Neural cell (in vitro differentiated cells): Measurements from ENCODE around the gene TRIM46. TPM values are rescaled to one million over a fixed set of nuclear protein-coding genes. Genes with fewer than 3 reads are reported as not detected.
A peak's percentile ranks its signal among the peaks of the same experiment; 100 is the strongest.

Experiments used
- H2AFZ ChIP-seq: fragments of 200-600, 300-800 bp; sonication (generic), shearing (Covaris generic); 2 replicates; pipeline ENCODE4 v1.6.0; 2014; ENCODE audit warnings: low read depth, mild to moderate bottlenecking, antibody characterized with exemption, low read length, moderate library complexity
- H3F3A ChIP-seq: fragments of 200-600 bp; shearing (Covaris generic); 2 replicates; pipeline ENCODE4 v1.6.1; 2016; ENCODE audit warnings: mild to moderate bottlenecking, moderate library complexity, mixed read lengths, antibody characterized with exemption, low read length; ENCODE audit not compliant: insufficient read depth, poor library complexity, severe bottlenecking
- H3K27ac ChIP-seq: fragments of 200-600, 300-800 bp; sonication (generic), shearing (Covaris generic); 2 replicates; pipeline ENCODE4 v1.5.1; 2014; ENCODE audit warnings: mild to moderate bottlenecking, low read length, moderate library complexity
- H3K27me3 ChIP-seq: fragments of 300-800, 200-600 bp; sonication (generic), shearing (Covaris generic); 2 replicates; pipeline ENCODE4 v1.6.0; 2014; ENCODE audit warnings: mild to moderate bottlenecking, low read depth, low read length, moderate library complexity; ENCODE audit not compliant: insufficient read depth
- H3K36me3 ChIP-seq: fragments of 300-800, 200-600 bp; sonication (generic), shearing (Covaris generic); 2 replicates; pipeline ENCODE4 v1.5.1; 2014; ENCODE audit warnings: mild to moderate bottlenecking, antibody characterized with exemption, low read length, moderate library complexity; ENCODE audit not compliant: insufficient read depth
- H3K4me2 ChIP-seq: fragments of 300-800, 200-600 bp; sonication (generic), shearing (Covaris generic); 2 replicates; pipeline ENCODE4 v1.6.0; 2014; ENCODE audit warnings: mild to moderate bottlenecking, low read length
- H3K4me3 ChIP-seq: fragments of 300-800, 200-600 bp; sonication (generic), shearing (Covaris generic); 2 replicates; pipeline ENCODE4 v1.5.1; 2014; ENCODE audit warnings: mild to moderate bottlenecking, low read length, moderate library complexity
- H3K79me2 ChIP-seq: fragments of 200-600 bp; shearing (Covaris generic); replicated peaks from 2 replicates; pipeline ENCODE4 v1.6.0; 2014; ENCODE audit warnings: mild to moderate bottlenecking, low read length, moderate library complexity; ENCODE audit not compliant: insufficient read depth
- H3K9ac ChIP-seq: fragments of 300-800, 200-600 bp; sonication (generic), shearing (Covaris generic); 2 replicates; pipeline ENCODE4 v1.6.1; 2016; ENCODE audit warnings: mild to moderate bottlenecking, low read length, mixed read lengths
- H3K9me2 ChIP-seq: fragments of 200-600 bp; shearing (Covaris generic); 2 replicates; pipeline ENCODE4 v1.6.1; 2016; ENCODE audit warnings: mild to moderate bottlenecking, low read length, mixed read lengths; ENCODE audit not compliant: insufficient read depth
- H3K9me3 ChIP-seq: fragments of 200-600, 300-800 bp; sonication (generic), shearing (Covaris generic); 2 replicates; pipeline ENCODE4 v1.6.1; 2016; ENCODE audit warnings: mild to moderate bottlenecking, mixed run types, low read length, moderate library complexity, mixed read lengths
- H4K20me1 ChIP-seq: fragments of 200-600 bp; shearing (Covaris generic); 2 replicates; pipeline ENCODE4 v1.6.1; 2016; ENCODE audit warnings: mild to moderate bottlenecking, mixed run types; ENCODE audit not compliant: insufficient read depth
- EZH2 ChIP-seq: fragments of 200-600, 300-800 bp; shearing (Covaris generic), sonication (generic); IDR thresholded peaks from 2 replicates; pipeline ENCODE4 v1.6.1; 2014; ENCODE audit warnings: antibody characterized with exemption, low read length, borderline replicate concordance, mild to moderate bottlenecking; ENCODE audit not compliant: insufficient read depth, poor library complexity, severe bottlenecking
- MXI1 ChIP-seq: fragments of 450-650 bp; conservative IDR thresholded peaks from 2 replicates; pipeline ENCODE4 v1.6.1; 2014; ENCODE audit warnings: antibody characterized with exemption, mild to moderate bottlenecking; ENCODE audit not compliant: poor library complexity, severe bottlenecking
- RAD21 ChIP-seq: fragments of 450-650 bp; conservative IDR thresholded peaks from 2 replicates; pipeline ENCODE4 v1.6.1; 2014; ENCODE audit warnings: antibody characterized with exemption, mild to moderate bottlenecking, moderate library complexity
- SMC3 ChIP-seq: fragments of 450-650 bp; conservative IDR thresholded peaks from 2 replicates; pipeline ENCODE4 v1.6.1; 2014; ENCODE audit warnings: antibody characterized with exemption, mild to moderate bottlenecking, moderate library complexity; ENCODE audit not compliant: poor library complexity
- TAF1 ChIP-seq: IDR thresholded peaks from 2 replicates; pipeline ENCODE4 v1.6.1; 2012; ENCODE audit warnings: low read depth
- polyA plus RNA-seq: library from polyadenylated mRNA; depleted of rRNA; stranded (reverse); fragments of >200 nt; gene quantifications from 2 replicates; pipeline ENCODE4 v1.2.3, GENCODE V29; 2014
- TF ChIP-seq, protein P1 (sequence below): fragments of 450-650 bp; IDR thresholded peaks from 2 replicates; pipeline ENCODE4 v1.5.1; 2014; ENCODE audit warnings: antibody characterized with exemption, mild to moderate bottlenecking, moderate library complexity; ENCODE audit not compliant: poor library complexity, severe bottlenecking

The TRIM46 gene
- polyA plus RNA-seq, 1 donor from 2014 or later, result 31.5 TPM

DNA sequence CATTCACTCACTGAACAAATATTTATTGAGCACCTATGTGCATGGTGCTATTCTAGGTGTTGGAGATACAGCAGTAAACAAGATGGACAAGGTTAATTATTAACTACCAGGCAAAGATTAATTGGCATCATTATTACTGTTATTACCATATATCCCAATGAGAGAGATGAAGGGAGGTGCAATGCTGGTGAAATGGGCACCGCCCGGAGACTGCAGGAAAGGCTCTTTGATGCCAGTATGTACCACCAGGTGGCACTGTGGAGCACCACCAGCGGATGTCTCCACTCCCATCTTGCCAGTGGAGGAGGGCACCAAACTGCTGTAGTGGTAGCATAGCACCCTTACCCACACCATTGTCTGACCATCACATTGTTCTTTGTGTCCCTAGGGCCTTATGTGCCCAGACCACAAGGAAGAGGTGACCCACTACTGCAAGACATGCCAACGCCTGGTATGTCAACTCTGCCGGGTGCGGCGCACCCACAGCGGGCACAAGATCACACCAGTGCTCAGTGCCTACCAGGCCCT is 3.0 kb downstream of the TRIM46 start:
- Histone ChIP-seq H3K27me3 (no peaks in the 10 kb centered on the region), H3K4me2 (no peak overlapping the region), H3K4me3 (peak overlapping the region; percentile 93), H3K9ac (peak overlapping the region; percentile 100), H3K27ac (peak overlapping the region; percentile 99), H3K9me2 (no peaks in the 10 kb centered on the region), H3F3A (peaks cover 5% of the 10 kb centered on the region), H2AFZ (no peak overlapping the region), H3K36me3 (peaks cover 13% of the 10 kb centered on the region), H3K79me2 (peaks cover 37% of the 10 kb centered on the region), H4K20me1 (no peaks in the 10 kb centered on the region), H3K9me3 (no peaks in the 10 kb centered on the region)
- TF ChIP-seq RAD21 (peak; percentile 69), MXI1 (peak; percentile 43), SMC3 (peak; percentile 85), EZH2 (no peak)
- TF ChIP-seq, protein P1, sequence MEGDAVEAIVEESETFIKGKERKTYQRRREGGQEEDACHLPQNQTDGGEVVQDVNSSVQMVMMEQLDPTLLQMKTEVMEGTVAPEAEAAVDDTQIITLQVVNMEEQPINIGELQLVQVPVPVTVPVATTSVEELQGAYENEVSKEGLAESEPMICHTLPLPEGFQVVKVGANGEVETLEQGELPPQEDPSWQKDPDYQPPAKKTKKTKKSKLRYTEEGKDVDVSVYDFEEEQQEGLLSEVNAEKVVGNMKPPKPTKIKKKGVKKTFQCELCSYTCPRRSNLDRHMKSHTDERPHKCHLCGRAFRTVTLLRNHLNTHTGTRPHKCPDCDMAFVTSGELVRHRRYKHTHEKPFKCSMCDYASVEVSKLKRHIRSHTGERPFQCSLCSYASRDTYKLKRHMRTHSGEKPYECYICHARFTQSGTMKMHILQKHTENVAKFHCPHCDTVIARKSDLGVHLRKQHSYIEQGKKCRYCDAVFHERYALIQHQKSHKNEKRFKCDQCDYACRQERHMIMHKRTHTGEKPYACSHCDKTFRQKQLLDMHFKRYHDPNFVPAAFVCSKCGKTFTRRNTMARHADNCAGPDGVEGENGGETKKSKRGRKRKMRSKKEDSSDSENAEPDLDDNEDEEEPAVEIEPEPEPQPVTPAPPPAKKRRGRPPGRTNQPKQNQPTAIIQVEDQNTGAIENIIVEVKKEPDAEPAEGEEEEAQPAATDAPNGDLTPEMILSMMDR, result peak; percentile 90

DNA sequence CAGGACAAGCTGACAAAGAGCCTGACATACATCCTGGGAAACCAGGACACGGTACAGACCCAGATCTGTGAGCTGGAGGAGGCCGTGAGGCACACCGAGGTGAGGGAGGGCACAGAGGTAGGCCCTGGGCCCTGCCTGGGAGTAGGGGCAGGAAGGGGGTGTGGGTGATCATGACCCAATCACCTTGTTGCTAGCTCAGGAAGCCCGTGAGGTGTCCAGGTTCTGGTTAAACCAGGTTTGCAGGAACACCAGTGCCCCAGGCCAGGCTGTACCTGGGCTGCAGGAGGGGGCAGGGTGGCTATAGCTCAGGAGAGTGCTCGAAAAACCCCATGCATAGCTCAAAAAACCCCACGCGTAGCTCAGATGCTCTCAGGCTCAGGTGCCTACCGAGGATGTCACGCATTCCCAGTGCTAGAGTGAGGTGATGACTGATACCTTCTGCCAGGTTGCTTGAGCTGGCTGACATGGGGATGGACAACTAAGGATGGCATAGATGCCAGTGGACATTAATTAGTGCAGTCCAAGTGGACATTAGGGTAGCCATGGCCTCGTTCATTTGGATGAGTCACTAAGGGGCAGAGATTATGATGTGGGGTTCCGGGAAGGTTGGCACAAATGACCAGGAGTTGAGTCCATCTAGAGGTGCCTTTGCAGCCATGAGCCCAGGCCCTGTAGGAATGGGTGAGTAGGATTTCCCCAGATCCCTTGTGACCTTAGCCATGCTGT is 3.7 kb downstream of the TRIM46 start:
- no peaks in the 10 kb centered on the region for H3K9me2 ChIP-seq
- no peaks in the 10 kb centered on the region for H3K9me3 ChIP-seq
- H3K27me3 ChIP-seq, result no peaks in the 10 kb centered on the region
- H3K27ac ChIP-seq, result no peak overlapping the region
- TF ChIP-seq MXI1 (no peak), SMC3 (no peak), RAD21 (no peak), EZH2 (no peak)
- TF ChIP-seq, protein P1, result no peak
- H3K4me3 ChIP-seq, result peak overlapping the region; percentile 93
- peaks cover 13% of the 10 kb centered on the region for H3K36me3 ChIP-seq
- no peak overlapping the region for H3K4me2 ChIP-seq
- no peak overlapping the region for H2AFZ ChIP-seq
- H3K9ac ChIP-seq, result no peak overlapping the region
- no peaks in the 10 kb centered on the region for H4K20me1 ChIP-seq
- peaks cover 5% of the 10 kb centered on the region for H3F3A ChIP-seq
- H3K79me2 ChIP-seq, result peaks cover 30% of the 10 kb centered on the region

DNA sequence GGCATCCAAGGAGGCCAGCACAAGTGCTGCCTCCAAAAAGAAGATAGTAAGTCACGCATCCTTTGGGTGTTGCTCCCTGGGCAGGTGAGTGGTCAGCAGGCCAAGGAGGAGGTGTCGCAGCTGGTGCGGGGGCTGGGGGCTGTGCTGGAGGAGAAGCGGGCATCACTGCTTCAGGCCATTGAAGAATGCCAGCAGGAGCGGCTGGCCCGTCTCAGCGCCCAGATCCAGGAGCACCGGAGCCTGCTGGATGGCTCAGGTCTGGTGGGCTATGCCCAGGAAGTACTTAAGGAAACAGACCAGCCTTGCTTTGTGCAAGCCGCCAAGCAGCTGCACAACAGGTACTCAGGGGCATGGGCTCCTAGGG is 4.3 kb downstream of the TRIM46 start:
- Histone ChIP-seq H3F3A (peaks cover under 1% of the 10 kb centered on the region), H3K36me3 (peaks cover 13% of the 10 kb centered on the region)

More for the DNA sequence above, 4.3 kb downstream of the TRIM46 start:
- no peak for TF ChIP-seq RAD21
- no peak for TF ChIP-seq TAF1
- Histone ChIP-seq H3K9me3 (no peaks in the 10 kb centered on the region), H3K27ac (no peak overlapping the region), H3K79me2 (peaks cover 27% of the 10 kb centered on the region), H3K9me2 (no peaks in the 10 kb centered on the region), H3K27me3 (no peaks in the 10 kb centered on the region), H3K4me2 (no peak overlapping the region), H4K20me1 (no peaks in the 10 kb centered on the region), H3K9ac (no peak overlapping the region), H3K4me3 (no peak overlapping the region), H2AFZ (no peak overlapping the region)
